ENCODE data around the gene TTBK1. TPM values are rescaled to one million over a fixed set of nuclear protein-coding genes. Genes with fewer than 3 reads are reported as not detected.

TTBK1 gene
- total RNA-seq, 1 experiment from 2014 or later: not detected

DNA sequence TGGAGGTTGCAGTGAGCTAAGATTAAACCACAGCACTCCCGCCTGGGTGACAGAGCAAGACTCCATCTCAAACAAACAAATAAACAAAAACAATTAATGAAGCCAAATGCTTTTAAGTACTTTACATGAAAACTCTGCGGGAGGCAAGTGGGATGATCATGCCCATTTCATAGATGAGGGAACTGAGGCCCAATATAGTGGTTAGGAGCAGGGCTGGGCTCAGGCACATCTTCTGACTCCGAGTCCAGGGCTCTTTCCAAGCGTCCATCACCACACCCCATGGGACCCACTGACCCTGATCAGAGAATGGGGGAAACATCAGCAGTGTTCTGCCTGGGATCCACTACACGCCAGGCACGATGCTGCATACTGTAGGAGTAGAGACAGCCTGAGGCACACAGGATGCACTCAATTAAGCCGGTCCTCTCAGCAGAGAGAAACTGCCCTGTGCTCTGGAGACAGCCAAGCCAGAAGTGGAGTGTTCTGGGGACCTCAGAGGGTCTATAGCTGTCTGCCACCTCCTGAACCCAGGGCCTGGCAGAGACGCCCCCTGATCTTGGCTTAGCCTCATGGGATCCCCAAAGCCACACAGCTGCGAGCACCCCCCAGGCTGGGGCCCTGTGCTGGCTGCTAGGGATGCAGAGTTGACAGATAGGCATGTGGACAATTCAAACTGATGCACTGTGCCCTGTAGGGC is 13.5 kb downstream of the TTBK1 start:
- H3K27ac ChIP-seq (ENCODE audit: low read depth, low read length, poor library complexity, severe bottlenecking): no peak overlapping the region
- CTCF ChIA-PET: no interaction called here
- H3K9me3 ChIP-seq (ENCODE audit: low read depth, low read length, poor library complexity, severe bottlenecking): no peaks in the 10 kb centered on the region
- intact Hi-C loops (cut with micrococcal nuclease; ENCODE audit: unreplicated experiment): no loop called here
- H3K4me3 ChIP-seq (ENCODE audit: low read depth, low read length, poor library complexity, severe bottlenecking): no peak overlapping the region
- H3K27me3 ChIP-seq (replicated peaks; ENCODE audit: insufficient read depth, low read depth, low read length, poor library complexity): no peaks in the 10 kb centered on the region
- POLR2A ChIA-PET (ENCODE audit: low non-redundant PET): no interaction called here
- DNase-seq (ENCODE audit: low spot score): no peak
- H3K4me1 ChIP-seq (ENCODE audit: insufficient read depth, low read length, poor library complexity, severe bottlenecking): peaks cover under 1% of the 10 kb centered on the region
- no TSS peak for BruUV-seq (replicated peaks)
- TF ChIP-seq, protein P1, sequence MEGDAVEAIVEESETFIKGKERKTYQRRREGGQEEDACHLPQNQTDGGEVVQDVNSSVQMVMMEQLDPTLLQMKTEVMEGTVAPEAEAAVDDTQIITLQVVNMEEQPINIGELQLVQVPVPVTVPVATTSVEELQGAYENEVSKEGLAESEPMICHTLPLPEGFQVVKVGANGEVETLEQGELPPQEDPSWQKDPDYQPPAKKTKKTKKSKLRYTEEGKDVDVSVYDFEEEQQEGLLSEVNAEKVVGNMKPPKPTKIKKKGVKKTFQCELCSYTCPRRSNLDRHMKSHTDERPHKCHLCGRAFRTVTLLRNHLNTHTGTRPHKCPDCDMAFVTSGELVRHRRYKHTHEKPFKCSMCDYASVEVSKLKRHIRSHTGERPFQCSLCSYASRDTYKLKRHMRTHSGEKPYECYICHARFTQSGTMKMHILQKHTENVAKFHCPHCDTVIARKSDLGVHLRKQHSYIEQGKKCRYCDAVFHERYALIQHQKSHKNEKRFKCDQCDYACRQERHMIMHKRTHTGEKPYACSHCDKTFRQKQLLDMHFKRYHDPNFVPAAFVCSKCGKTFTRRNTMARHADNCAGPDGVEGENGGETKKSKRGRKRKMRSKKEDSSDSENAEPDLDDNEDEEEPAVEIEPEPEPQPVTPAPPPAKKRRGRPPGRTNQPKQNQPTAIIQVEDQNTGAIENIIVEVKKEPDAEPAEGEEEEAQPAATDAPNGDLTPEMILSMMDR (conservative IDR thresholded peaks at IDR 0.05; ENCODE audit: low read depth, low read length): no peak
- no peak for TF ChIP-seq EZH2 (IDR thresholded peaks at IDR 0.05; ENCODE audit: borderline replicate concordance, low read depth, low read length, poor library complexity, severe bottlenecking)
- no peaks in the 10 kb centered on the region for H3K36me3 ChIP-seq (ENCODE audit: insufficient read depth, low read length, poor library complexity, severe bottlenecking)

DNA sequence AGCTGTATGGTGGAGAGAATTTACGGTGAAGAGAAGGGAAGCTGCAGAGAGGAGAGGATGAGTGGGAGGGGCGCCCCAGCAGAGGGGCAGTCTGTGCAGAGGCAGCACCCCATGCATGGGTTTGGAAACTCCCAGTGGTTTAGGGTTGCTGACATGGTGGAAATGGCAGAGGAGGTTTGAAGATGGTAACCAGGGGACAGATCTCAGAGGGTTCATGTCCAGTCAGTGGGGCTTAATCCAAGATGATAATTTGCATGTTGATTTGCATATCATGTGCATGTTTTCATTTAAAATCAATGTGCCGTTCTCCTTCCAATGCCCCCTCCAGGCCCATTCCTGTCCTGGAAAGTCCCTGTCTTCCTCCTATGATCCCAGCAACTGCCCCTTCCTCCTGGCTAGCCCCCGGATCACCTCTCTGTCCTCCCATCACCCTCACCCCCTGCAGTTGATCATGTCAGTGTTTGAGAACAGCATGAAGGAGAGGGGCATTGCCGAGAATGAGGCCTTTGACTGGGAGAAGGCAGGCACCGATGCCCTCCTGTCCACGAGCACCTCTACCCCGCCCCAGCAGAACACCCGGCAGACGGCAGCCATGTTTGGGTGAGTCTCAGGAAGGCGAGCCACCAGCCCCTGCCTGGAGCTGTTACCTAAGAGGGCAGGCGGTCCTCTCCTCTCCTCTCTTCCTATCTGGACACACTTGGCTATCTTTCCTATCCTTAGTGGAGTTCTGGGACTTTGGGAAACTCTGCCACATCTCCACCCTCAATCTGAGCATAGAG is 14.3 kb downstream of the TTBK1 start:
- Histone ChIP-seq H3K4me3 (ENCODE audit: low read depth, low read length, poor library complexity, severe bottlenecking) (no peak overlapping the region), H3K27ac (ENCODE audit: low read depth, low read length, poor library complexity, severe bottlenecking) (no peak overlapping the region), H3K9me3 (ENCODE audit: low read depth, low read length, poor library complexity, severe bottlenecking) (no peaks in the 10 kb centered on the region), H3K27me3 (replicated peaks; ENCODE audit: insufficient read depth, low read depth, low read length, poor library complexity) (no peaks in the 10 kb centered on the region), H3K36me3 (ENCODE audit: insufficient read depth, low read length, poor library complexity, severe bottlenecking) (no peaks in the 10 kb centered on the region), H3K4me1 (ENCODE audit: insufficient read depth, low read length, poor library complexity, severe bottlenecking) (no peaks in the 10 kb centered on the region)
- ChIA-PET CTCF (no interaction called here), POLR2A (ENCODE audit: low non-redundant PET) (no interaction called here)
- no peak for TF ChIP-seq EZH2 (IDR thresholded peaks at IDR 0.05; ENCODE audit: borderline replicate concordance, low read depth, low read length, poor library complexity, severe bottlenecking)
- TF ChIP-seq, protein P1 (conservative IDR thresholded peaks at IDR 0.05; ENCODE audit: low read depth, low read length): no peak
- no TSS peak for BruUV-seq (replicated peaks)
- DNase-seq (ENCODE audit: low spot score): no peak
- intact Hi-C loops (cut with micrococcal nuclease; ENCODE audit: unreplicated experiment): no loop called here

DNA sequence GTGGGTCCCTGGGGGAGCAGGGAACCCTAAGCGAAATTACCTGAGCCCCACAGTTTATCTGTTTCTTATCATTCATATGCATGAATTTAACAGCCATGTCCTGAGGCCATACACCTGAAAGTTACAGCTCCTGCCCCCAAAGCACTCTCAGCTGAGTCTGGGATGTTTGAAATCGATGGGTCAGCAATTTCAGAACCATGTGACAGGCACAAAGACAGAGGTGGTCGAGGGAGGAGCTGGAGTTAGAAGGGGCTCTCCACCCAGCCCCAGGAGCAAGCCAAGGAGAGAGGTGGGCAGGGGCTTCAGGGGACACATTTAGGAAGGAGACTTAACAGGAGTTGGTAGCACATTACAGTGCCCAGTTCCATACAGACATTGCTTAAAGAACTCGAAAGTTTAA is 14.9 kb downstream of the TTBK1 start:
- intact Hi-C loops (cut with micrococcal nuclease; ENCODE audit: unreplicated experiment): no loop called here
- no peaks in the 10 kb centered on the region for H3K9me3 ChIP-seq (ENCODE audit: low read depth, low read length, poor library complexity, severe bottlenecking)
- BruUV-seq (replicated peaks): no TSS peak
- POLR2A ChIA-PET (ENCODE audit: low non-redundant PET): no interaction called here
- H3K4me3 ChIP-seq (ENCODE audit: low read depth, low read length, poor library complexity, severe bottlenecking): no peak overlapping the region
- no peaks in the 10 kb centered on the region for H3K4me1 ChIP-seq (ENCODE audit: insufficient read depth, low read length, poor library complexity, severe bottlenecking)
- TF ChIP-seq, protein P1 (conservative IDR thresholded peaks at IDR 0.05; ENCODE audit: low read depth, low read length): no peak
- DNase-seq (ENCODE audit: low spot score): no peak
- CTCF ChIA-PET: no interaction called here
- H3K36me3 ChIP-seq (ENCODE audit: insufficient read depth, low read length, poor library complexity, severe bottlenecking): no peaks in the 10 kb centered on the region
- H3K27ac ChIP-seq (ENCODE audit: low read depth, low read length, poor library complexity, severe bottlenecking): no peak overlapping the region
- H3K27me3 ChIP-seq (replicated peaks; ENCODE audit: insufficient read depth, low read depth, low read length, poor library complexity): no peaks in the 10 kb centered on the region

Measured in A673 (cell line).